Stimulated activated CD4-positive, alpha-beta T cell treated with anti-CD3 and anti-CD28 coated beads, TNF-alpha, amount 100 ng/mL, for 1 hour (primary cell): ENCODE measurements around the gene ART4.

Source experiments
- DNase-seq, 3 donors: peaks; one replicate each; pipeline ENCODE4 v3.0.0-alpha.2; 2020; ENCODE audit warnings: low read depth in 3 of 3, low spot score in 1 of 3

Gene ART4

GRCh38 chr12:14843425-14843887, at the start of gene ART4:
ART4 (minus strand) TSS chr12:14843526; CDS start chr12:14843113, 413 bp downstream.
- DNase-seq: no peak

- no peak for DNase-seq
Measured at GRCh38 chr12:14892726-14893505, 49.6 kb upstream of the ART4 start.

GRCh38 chr12:14890701-14891100, 47.4 kb upstream of the ART4 start:
- DNase-seq: no peak

GRCh38 chr12:14886271-14886670, 42.9 kb upstream of the ART4 start:
- no peak for DNase-seq

DNA sequence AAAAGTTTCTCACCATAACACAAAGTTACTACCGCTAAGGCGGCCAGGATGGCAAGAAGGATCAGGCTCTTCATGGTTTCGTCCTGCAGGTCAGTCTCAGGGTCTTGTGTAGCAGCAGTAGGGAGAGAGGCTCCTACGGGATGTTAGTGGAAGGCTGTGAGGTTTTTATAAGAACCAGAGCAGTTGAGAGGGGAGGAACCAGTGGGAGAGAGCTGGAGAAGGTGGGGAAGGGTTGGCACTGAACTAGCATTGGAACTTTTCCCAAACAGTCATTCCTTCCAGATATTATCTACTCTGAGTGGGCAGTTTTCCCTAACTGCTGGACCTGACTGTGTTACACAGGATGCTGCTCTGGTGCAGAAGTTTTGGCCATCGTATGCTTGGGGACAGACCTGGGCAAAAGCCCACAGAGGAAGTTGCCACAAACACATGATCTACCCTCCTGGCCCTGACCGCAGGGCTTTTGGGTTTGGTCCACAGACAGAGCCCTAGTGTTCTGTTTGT, 42.4 kb upstream of the ART4 start, which contains the start of gene MGP:
Gene MGP, minus strand, starts transcription at position 137 of the 504 bp plus-strand sequence. Its CDS starts 63 bp downstream, at position 74.
- no peak for DNase-seq

DNA sequence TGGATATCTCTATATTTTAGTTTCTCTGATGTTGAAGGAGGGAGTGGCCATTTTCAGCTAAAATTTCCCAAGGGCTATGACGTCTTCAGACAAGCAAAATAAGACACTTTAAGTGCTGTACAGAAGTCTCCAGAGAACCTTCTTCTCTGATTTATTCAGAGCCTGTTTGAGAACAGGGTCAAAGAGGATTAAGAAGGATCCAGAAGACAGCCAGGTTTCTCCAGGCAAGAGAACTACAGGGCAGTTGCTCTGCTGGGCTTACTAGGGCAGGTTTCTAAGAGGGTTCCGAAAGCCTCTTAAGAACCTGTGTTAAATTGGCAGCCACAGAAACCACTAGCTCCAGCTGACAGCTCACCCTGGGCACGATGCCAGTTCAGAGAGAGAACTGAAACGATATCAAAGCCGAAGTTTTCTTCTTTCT, 41.1 kb upstream of the ART4 start:
- peak; percentile 34 to 67 (median 61) for DNase-seq

DNA sequence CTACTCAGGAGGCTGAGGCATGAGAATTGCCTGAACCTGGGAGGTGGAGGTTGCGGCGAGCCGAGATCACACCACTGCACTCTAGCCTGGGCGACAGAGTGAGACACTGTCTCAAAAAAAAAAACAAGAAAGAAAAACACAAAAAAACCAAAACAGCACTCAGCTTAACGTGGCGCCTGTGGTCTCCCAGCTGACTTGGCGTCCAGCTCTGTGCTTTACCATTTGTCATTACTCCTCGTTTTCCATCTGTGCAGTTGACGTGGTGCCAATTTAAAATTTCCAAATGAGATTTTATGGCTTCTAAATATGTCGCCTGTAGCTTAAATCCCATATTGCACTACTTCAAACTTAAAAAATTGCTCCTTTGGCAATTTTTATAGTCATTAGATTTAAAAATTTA, 40.4 kb upstream of the ART4 start:
- DNase-seq: no peak

DNA sequence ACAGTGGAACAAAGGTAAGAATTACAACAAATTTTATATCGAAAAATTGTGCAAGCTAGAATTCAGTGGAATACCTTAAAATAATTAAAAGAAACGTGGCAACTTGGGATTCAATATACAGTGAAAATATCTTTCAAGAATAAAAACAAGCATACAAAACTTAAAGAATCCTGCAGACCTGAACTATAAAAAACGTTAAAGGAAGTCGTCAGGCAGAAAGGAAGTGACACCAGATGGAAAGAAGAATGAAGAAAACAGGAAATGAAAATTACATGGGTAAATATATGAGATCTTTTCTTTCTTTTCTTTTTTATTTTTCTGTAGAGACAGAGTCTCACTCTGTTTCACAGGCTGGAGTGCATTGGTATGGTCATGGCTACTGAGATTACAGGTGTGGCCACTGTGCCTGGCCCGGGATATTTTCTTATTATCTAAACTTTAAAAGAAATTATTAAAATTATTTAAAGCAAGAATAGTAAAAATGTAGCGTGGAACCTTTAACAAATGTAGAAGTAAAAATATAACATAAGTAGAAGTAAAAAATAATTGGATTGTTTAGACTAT, 37.6 kb upstream of the ART4 start:
- DNase-seq: no peak

GRCh38 chr12:14879222-14879933, 36.1 kb upstream of the ART4 start:
- no peak for DNase-seq

- DNase-seq: no peak
Measured at GRCh38 chr12:14878488-14878887, 35.2 kb upstream of the ART4 start.

GRCh38 chr12:14876833-14877232, 33.5 kb upstream of the ART4 start:
- DNase-seq: no peak

GRCh38 chr12:14874882-14875281, 31.6 kb upstream of the ART4 start:
- no peak for DNase-seq

DNA sequence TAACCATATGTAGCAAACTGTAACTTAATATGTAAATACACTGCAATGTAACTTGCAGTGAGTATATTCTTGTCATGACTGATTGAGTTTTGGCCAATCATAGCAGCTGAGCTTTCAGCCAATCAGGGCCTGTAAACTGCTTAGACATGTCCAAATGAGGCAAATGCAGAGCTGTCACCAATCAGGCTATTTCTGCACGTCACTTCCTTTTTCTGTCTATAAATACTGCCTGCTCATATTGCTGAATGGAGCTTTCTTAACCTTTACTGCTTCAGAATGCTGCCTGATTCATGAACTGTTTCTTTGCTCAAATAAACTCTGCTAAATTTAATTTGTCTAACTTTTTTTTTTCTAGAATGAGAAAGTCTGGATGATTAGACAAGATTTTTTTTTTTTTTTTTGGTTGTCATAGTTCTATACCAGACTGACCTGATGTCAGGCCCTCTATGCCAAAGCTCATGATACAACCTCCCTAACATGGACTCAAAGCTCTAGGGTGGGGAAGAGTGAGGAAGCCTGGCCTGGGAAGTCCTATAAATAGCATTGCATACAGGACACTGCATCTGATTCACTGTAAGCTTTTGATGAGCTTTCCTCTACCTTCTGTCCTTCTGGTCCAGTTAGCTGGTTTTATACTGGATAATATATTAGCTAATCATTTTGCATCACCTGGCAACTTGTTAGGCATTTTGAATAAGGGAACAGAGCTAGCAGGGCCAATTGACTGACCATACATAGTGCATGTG, 30.3 kb upstream of the ART4 start:
- no peak for DNase-seq

DNA sequence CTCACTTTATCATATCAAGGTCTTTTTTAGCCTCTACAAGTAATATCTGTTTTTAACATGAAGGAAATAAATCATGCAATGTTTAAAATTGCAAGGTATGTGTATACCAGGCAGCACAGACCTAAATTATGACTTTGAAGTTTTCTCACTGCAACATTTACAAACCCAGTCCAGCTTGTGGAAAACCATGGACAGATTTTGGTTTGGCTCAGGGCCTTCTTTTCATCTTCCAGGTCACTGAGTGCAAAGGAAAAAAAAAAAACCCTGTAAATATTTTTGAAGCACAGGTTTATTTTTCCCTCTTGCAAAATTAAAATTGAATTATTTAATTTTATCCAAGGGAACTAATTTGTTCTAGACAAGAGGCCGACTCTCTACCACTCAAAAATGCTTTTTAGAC, 28.6 kb upstream of the ART4 start:
- DNase-seq: no peak

DNA sequence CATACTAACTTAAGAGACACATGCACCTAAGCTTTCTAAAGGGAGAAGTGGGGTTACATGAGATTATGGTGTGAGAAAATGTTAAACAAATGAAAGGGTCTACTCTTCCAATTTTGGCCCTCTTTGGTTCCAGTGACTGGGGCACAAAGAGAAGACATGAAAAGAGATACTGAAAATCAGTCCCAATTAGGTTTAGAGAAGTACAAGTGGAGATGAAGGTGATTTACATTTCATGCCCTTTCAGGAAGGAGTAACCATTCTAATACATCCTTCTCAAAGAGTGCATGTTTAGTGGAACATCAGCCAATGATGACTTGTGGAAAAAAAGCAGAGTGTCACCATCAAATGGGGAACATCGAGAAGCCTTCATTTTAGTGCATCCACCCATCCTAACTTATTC, 27.9 kb upstream of the ART4 start:
- DNase-seq: no peak

DNA sequence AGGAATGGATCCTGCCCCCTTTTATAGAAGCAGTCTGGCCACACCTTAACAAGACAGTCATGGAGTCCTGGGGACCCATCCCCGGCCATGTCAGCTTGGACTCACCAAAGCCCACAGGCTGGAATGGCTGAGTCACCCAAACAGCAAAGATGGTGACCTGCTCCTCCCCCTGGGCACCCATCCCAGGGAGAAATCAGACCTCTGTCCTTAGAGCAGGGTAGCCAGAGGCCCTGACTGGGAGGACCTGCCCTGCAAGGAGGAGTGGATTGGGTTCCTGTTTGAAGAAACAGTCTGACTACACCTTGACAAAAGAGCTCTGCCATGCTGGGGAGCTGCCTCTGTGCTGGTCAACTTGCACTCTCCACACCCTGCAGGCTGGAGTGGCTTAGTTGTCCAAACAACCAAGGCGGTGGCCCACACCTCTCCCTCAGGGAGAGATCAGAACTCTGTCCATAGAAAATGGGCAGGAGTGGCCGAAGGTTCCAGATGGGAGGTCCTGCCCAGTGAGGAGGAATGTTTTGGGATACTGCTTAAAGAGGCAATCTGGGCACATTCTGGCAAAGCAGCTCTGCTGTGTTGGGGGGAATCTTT, 25.7 kb upstream of the ART4 start:
- DNase-seq: no peak

GRCh38 chr12:14860490-14860889, 17.2 kb upstream of the ART4 start:
- no peak for DNase-seq

DNA sequence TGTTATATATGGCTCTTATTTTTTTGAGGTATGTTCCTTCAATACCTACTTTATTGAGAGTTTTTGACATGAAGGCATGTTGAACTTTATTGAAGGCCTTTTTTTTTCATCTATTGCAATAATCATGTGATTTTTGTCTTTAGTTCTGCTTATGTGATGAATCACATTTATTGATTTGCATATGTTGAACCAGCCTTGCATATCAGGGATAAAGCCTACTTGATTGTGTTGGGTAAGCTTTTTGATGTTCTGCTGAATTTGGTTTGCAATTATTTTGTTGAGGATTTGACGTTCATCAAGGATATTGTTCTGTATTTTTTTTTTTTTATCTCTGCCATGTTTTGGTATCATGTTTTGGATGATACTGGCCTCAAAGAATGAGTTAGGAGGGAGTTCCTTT, 15.2 kb upstream of the ART4 start:
- no peak for DNase-seq

DNA sequence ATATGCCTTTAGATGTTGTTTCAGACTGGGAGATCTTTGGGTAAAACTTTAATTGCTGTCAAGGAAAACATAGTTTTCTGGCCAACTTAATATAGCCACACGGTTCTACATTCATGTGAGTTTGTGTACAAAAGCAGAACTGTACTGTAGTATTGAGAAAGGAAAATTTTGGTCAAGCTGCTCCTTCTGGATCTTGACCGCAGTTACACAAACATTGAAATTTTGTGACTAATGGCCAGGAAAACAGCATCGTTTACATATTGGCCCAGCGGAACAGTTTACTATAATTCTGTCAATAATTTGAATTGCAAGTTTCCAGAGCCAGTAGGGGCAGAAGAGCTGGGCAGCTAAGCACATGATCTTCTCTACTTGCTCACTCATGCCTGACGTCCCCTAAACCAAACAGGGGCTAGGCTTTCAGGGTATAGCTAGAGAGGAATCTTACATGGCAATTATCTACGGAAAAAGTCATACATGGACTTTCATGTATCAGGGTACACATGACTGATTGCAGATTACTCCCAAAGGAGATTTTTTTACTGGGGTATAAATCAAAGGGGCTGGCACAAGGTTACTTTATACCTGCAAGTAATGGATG, 11.4 kb upstream of the ART4 start:
- DNase-seq: no peak

GRCh38 chr12:14853961-14854360, 10.6 kb upstream of the ART4 start:
- DNase-seq: no peak
